Measurements from ENCODE around the gene METTL26.

METTL26 gene

DNA sequence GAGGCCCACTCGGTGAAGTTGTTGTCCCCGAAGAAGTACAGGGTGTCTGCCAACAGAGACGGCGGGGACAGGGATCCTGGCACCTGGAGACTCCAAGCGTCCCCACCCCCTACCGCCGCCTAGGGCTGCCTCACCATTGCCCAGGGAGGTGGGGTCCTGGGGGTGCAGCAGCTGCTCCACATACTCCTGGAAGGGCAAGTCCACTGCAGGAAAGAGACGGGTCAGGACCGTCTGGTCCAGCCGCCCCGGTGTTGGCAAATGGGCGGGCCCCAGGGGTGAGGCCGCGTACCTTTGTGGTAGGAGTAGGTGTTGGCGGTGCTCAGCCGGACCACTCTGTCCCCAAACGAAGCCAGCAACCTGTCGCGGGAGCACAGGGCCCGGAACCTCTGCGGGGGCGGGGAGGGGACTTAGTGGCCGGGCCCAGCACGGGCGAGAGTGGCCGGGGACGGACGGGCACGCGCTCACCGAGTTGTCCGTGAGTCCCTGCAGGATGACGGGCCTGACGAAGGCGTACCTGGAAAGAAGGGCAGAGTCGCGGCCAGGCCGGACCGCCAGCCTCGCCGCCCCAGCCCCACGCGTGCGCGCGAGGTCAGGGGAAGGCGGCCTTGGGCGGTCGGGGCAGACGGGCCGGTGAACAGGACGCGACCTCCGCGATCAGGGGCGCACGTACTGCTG is 47.4 kb upstream of the METTL26 start:
- Histone ChIP-seq H3K9ac (ENCODE audit: low read length) (peak overlapping the region; percentile 58), H3K4me2 (ENCODE audit: low read depth, low read length, poor library complexity, severe bottlenecking) (peak overlapping the region; percentile 64), H3K4me3 (ENCODE audit: insufficient read depth, low read length, poor library complexity, severe bottlenecking) (peak overlapping the region; percentile 55), H3K36me3 (ENCODE audit: low read length) (no peaks in the 10 kb centered on the region), H2AFZ (ENCODE audit: low read depth, low read length, severe bottlenecking) (no peak overlapping the region), H3K27ac (ENCODE audit: low read depth, low read length) (peak overlapping the region; percentile 38; the same call in 1 of the 2 replicates), H3K9me2 (replicated peaks; ENCODE audit: insufficient read depth, low read length) (no peaks in the 10 kb centered on the region), H3F3A (ENCODE audit: insufficient read depth) (peaks cover 9% of the 10 kb centered on the region; the same call in 1 of the 2 replicates), H3K9me3 (ENCODE audit: insufficient read depth, low read length) (no peaks in the 10 kb centered on the region), H4K20me1 (ENCODE audit: low read depth, low read length) (no peaks in the 10 kb centered on the region), H3K27me3 (ENCODE audit: low read length) (no peaks in the 10 kb centered on the region), H3K79me2 (ENCODE audit: insufficient read depth, low read length) (peaks cover 23% of the 10 kb centered on the region; the same call in 1 of the 2 replicates)
- TF ChIP-seq, protein P1, sequence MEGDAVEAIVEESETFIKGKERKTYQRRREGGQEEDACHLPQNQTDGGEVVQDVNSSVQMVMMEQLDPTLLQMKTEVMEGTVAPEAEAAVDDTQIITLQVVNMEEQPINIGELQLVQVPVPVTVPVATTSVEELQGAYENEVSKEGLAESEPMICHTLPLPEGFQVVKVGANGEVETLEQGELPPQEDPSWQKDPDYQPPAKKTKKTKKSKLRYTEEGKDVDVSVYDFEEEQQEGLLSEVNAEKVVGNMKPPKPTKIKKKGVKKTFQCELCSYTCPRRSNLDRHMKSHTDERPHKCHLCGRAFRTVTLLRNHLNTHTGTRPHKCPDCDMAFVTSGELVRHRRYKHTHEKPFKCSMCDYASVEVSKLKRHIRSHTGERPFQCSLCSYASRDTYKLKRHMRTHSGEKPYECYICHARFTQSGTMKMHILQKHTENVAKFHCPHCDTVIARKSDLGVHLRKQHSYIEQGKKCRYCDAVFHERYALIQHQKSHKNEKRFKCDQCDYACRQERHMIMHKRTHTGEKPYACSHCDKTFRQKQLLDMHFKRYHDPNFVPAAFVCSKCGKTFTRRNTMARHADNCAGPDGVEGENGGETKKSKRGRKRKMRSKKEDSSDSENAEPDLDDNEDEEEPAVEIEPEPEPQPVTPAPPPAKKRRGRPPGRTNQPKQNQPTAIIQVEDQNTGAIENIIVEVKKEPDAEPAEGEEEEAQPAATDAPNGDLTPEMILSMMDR (IDR thresholded peaks at IDR 0.05; ENCODE audit: insufficient read depth, low read length, poor library complexity, severe bottlenecking), result no peak

DNA sequence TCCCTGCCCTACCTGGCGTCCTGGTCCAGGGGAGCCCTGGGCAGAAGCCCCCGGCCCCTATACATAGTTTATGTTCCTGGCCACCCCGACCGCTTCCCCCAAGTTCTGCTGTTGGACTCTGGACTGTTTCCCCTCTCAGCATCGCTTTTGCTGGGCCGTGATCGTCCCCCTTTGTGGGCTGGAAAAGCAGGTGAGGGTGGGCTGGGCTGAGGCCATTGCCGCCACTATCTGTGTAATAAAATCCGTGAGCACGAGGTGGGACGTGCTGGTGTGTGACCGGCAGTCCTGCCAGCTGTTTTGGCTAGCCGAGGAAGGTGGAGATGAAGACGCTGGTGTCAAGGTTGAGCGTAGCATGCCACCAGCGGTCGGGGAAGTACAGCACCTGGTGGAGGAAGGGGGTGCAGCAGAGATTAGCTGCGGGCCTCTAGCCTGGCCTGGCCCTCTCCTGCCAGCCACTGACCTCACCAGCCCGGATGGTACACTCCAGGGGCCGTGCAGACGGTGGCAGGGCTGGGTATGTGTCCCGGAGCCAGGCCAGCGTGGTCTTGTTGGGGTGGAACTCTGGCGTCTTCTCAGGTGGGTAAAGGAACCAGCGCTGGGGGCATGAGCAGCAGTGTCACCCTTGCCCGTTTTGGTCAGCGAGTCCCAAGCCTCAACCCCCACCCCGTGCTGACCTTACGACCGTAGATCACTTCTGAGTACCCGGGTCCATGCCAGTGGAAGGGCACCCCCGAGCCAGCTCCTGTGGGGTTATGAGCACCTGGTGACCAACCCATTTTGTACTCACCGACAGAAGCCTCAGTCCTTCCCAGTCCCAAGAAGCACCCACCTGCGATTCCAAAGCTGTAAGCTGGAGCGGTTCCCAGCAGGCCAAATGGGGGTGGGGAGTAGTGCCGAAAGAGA is 46.6 kb upstream of the METTL26 start:
- Histone ChIP-seq H3K4me2 (ENCODE audit: low read depth, low read length, poor library complexity, severe bottlenecking) (peak overlapping the region; percentile 64), H3K9me3 (ENCODE audit: insufficient read depth, low read length) (no peaks in the 10 kb centered on the region), H4K20me1 (ENCODE audit: low read depth, low read length) (no peaks in the 10 kb centered on the region), H3K27me3 (ENCODE audit: low read length) (no peaks in the 10 kb centered on the region), H3K79me2 (ENCODE audit: insufficient read depth, low read length) (peaks cover 23% of the 10 kb centered on the region; the same call in 1 of the 2 replicates), H3K36me3 (ENCODE audit: low read length) (no peaks in the 10 kb centered on the region), H3K27ac (ENCODE audit: low read depth, low read length) (no peak overlapping the region), H3K9me2 (replicated peaks; ENCODE audit: insufficient read depth, low read length) (no peaks in the 10 kb centered on the region), H2AFZ (ENCODE audit: low read depth, low read length, severe bottlenecking) (no peak overlapping the region), H3K9ac (ENCODE audit: low read length) (peak overlapping the region; percentile 58; the same call in 1 of the 2 replicates), H3K4me3 (ENCODE audit: insufficient read depth, low read length, poor library complexity, severe bottlenecking) (no peak overlapping the region), H3F3A (ENCODE audit: insufficient read depth) (peaks cover 9% of the 10 kb centered on the region; the same call in 1 of the 2 replicates)
- TF ChIP-seq EZH2phosphoT487 (conservative IDR thresholded peaks at IDR 0.05; ENCODE audit: low read length), result no peak
- TF ChIP-seq, protein P1 (IDR thresholded peaks at IDR 0.05; ENCODE audit: insufficient read depth, low read length, poor library complexity, severe bottlenecking), result no peak

DNA sequence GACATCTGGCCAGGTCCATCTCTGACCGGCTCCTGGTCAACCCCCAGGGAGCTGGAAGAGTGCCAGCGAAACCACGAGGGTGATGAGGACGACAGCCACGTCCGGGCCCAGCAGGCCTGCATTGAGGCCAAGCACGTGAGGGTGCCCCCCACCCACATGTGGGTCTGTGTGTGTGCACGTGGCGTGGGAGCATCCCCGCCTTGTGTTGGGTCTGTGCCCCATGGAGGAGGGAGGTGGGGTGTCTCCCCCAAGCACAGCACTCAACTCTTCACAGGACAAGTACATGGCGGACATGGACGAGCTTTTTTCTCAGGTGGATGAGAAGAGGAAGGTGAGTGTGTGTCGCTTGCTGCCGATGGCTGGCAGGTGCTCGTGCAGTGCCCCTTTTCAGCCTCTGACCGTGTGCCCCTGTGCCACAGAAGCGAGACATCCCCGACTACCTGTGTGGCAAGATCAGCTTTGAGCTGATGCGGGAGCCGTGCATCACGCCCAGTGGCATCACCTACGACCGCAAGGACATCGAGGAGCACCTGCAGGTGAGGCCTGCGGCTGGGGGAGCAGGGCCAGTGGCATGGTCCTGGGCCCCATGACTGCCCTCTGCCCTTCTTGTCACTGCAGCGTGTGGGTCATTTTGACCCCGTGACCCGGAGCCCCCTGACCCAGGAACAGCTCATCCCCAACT is 45.8 kb upstream of the METTL26 start:
- Histone ChIP-seq H3F3A (ENCODE audit: insufficient read depth) (peaks cover 9% of the 10 kb centered on the region; the same call in 1 of the 2 replicates), H2AFZ (ENCODE audit: low read depth, low read length, severe bottlenecking) (no peak overlapping the region), H4K20me1 (ENCODE audit: low read depth, low read length) (no peaks in the 10 kb centered on the region), H3K4me2 (ENCODE audit: low read depth, low read length, poor library complexity, severe bottlenecking) (peak overlapping the region; percentile 57), H3K9ac (ENCODE audit: low read length) (peak overlapping the region; percentile 75; the same call in 1 of the 2 replicates), H3K79me2 (ENCODE audit: insufficient read depth, low read length) (peaks cover 23% of the 10 kb centered on the region; the same call in 1 of the 2 replicates), H3K9me2 (replicated peaks; ENCODE audit: insufficient read depth, low read length) (no peaks in the 10 kb centered on the region), H3K36me3 (ENCODE audit: low read length) (no peaks in the 10 kb centered on the region), H3K27ac (ENCODE audit: low read depth, low read length) (no peak overlapping the region), H3K27me3 (ENCODE audit: low read length) (no peaks in the 10 kb centered on the region), H3K9me3 (ENCODE audit: insufficient read depth, low read length) (no peaks in the 10 kb centered on the region), H3K4me3 (ENCODE audit: insufficient read depth, low read length, poor library complexity, severe bottlenecking) (peak overlapping the region; percentile 62)
- no peak for TF ChIP-seq EZH2phosphoT487 (conservative IDR thresholded peaks at IDR 0.05; ENCODE audit: low read length)
- TF ChIP-seq, protein P1 (IDR thresholded peaks at IDR 0.05; ENCODE audit: insufficient read depth, low read length, poor library complexity, severe bottlenecking), result no peak
